ENCODE results near the gene SPAG16. TPM values are rescaled to one million over a fixed set of nuclear protein-coding genes. Genes with fewer than 3 reads are reported as not detected.

SPAG16 gene
- total RNA-seq, 1 experiment from 2014 or later: 13.0 TPM

DNA sequence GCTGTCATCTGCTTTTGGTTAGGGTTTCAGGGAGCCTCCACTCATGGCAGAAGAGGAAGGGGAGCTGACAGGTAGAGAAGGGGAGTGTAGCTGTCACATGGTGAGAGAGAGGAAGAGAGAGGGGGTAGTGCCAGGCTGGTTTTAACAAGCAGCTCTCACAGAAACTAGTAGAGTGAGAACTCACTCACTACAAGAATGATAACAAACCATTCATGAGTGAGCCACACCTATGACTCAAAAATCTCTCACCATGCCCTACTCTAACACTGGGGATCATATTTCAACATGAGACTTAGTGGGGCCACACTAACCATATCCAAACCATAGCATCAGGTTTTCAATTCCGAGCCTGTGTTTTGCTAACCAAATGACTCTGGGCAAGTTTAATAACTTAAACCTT lies 851.7 kb downstream of the SPAG16 start:
- POLR2A ChIA-PET: no interaction called here
- no TSS peak for BruUV-seq (replicated peaks)
- intact Hi-C loops (cut with micrococcal nuclease; ENCODE audit: unreplicated experiment) (no loop called here), in situ Hi-C loops (cut with HindIII; ENCODE audit: low pct_unique_long_range_greater_than_20kb, low sequenced_read_pairs) (no loop called here)
- no peaks in the 10 kb centered on the region for H3K4me1 ChIP-seq (ENCODE audit: control insufficient read depth, insufficient read depth, low read length)
- no peak overlapping the region for H3K27ac ChIP-seq (ENCODE audit: low read length)
- no peak for ATAC-seq
- H3K27me3 ChIP-seq (ENCODE audit: control insufficient read depth, insufficient read depth, low read length): no peaks in the 10 kb centered on the region
- CTCF ChIA-PET: no interaction called here
- H3K9me3 ChIP-seq (ENCODE audit: control insufficient read depth, insufficient read depth, low read depth, low read length): no peaks in the 10 kb centered on the region
- no peaks in the 10 kb centered on the region for H3K36me3 ChIP-seq (ENCODE audit: control insufficient read depth, insufficient read depth, low read length)
- TF ChIP-seq, protein P1, sequence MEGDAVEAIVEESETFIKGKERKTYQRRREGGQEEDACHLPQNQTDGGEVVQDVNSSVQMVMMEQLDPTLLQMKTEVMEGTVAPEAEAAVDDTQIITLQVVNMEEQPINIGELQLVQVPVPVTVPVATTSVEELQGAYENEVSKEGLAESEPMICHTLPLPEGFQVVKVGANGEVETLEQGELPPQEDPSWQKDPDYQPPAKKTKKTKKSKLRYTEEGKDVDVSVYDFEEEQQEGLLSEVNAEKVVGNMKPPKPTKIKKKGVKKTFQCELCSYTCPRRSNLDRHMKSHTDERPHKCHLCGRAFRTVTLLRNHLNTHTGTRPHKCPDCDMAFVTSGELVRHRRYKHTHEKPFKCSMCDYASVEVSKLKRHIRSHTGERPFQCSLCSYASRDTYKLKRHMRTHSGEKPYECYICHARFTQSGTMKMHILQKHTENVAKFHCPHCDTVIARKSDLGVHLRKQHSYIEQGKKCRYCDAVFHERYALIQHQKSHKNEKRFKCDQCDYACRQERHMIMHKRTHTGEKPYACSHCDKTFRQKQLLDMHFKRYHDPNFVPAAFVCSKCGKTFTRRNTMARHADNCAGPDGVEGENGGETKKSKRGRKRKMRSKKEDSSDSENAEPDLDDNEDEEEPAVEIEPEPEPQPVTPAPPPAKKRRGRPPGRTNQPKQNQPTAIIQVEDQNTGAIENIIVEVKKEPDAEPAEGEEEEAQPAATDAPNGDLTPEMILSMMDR (IDR thresholded peaks at IDR 0.05): no peak
- H3K4me3 ChIP-seq (ENCODE audit: low read depth in 2 of 2, low read length in 2 of 2): no peak overlapping the region
- no peak for DNase-seq (ENCODE audit: low read depth, low spot score)

DNA sequence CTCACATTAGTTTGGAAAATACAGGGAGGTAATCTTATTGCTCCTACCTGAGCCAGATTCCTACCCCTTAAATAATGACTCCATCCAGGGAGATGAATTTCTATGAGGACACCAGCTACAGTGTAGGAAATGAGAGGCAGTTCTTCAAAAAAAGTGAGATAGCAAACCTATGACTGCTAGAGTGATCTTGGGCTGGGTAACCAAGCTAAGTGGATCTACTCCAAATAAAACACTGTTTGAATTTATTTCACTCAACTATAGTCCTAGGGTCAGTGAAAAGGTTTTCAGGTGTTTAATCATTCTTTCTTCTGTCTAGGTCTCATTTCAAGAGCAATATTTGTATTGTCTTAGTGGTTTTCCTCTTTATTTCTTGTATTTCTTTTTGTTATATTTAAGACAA lies 854.5 kb downstream of the SPAG16 start:
- TF ChIP-seq SIN3A (IDR thresholded peaks at IDR 0.05; ENCODE audit: borderline replicate concordance, insufficient read depth, low read depth, low read length) (no peak), TCF7L2 (IDR thresholded peaks at IDR 0.05; ENCODE audit: low read depth, low read length) (no peak), POLR2AphosphoS5 (IDR thresholded peaks at IDR 0.05; ENCODE audit: low read depth, low read length) (no peak)
- TF ChIP-seq, protein P2, sequence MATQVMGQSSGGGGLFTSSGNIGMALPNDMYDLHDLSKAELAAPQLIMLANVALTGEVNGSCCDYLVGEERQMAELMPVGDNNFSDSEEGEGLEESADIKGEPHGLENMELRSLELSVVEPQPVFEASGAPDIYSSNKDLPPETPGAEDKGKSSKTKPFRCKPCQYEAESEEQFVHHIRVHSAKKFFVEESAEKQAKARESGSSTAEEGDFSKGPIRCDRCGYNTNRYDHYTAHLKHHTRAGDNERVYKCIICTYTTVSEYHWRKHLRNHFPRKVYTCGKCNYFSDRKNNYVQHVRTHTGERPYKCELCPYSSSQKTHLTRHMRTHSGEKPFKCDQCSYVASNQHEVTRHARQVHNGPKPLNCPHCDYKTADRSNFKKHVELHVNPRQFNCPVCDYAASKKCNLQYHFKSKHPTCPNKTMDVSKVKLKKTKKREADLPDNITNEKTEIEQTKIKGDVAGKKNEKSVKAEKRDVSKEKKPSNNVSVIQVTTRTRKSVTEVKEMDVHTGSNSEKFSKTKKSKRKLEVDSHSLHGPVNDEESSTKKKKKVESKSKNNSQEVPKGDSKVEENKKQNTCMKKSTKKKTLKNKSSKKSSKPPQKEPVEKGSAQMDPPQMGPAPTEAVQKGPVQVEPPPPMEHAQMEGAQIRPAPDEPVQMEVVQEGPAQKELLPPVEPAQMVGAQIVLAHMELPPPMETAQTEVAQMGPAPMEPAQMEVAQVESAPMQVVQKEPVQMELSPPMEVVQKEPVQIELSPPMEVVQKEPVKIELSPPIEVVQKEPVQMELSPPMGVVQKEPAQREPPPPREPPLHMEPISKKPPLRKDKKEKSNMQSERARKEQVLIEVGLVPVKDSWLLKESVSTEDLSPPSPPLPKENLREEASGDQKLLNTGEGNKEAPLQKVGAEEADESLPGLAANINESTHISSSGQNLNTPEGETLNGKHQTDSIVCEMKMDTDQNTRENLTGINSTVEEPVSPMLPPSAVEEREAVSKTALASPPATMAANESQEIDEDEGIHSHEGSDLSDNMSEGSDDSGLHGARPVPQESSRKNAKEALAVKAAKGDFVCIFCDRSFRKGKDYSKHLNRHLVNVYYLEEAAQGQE (IDR thresholded peaks at IDR 0.05; ENCODE audit: insufficient read depth in 1 of 2, low read depth in 2 of 2, low read length in 1 of 2): no peak
- TF ChIP-seq, protein P1 (IDR thresholded peaks at IDR 0.05): no peak
- H3K27me3 ChIP-seq (ENCODE audit: control insufficient read depth, insufficient read depth, low read length): no peaks in the 10 kb centered on the region
- intact Hi-C loops (cut with micrococcal nuclease; ENCODE audit: unreplicated experiment): no loop called here
- ChIA-PET CTCF (no interaction called here), POLR2A (no interaction called here)
- H3K27ac ChIP-seq (ENCODE audit: low read length): no peak overlapping the region
- ATAC-seq (no peak), DNase-seq (ENCODE audit: low read depth, low spot score) (no peak)
- H3K36me3 ChIP-seq (ENCODE audit: control insufficient read depth, insufficient read depth, low read length): no peaks in the 10 kb centered on the region
- no peaks in the 10 kb centered on the region for H3K9me3 ChIP-seq (ENCODE audit: control insufficient read depth, insufficient read depth, low read depth, low read length)
- BruUV-seq (replicated peaks): no TSS peak
- H3K4me1 ChIP-seq (ENCODE audit: control insufficient read depth, insufficient read depth, low read length): no peaks in the 10 kb centered on the region
- H3K4me3 ChIP-seq (ENCODE audit: low read depth in 2 of 2, low read length in 2 of 2): no peak overlapping the region
- in situ Hi-C loops (cut with HindIII; ENCODE audit: low pct_unique_long_range_greater_than_20kb, low sequenced_read_pairs): no loop called here

Data from Panc1 (cell line).